IMR-90 (cell line): Measurements from ENCODE around the gene RAB15. TPM values are rescaled to one million over a fixed set of nuclear protein-coding genes. Genes with fewer than 3 reads are reported as not detected.

Experiments used
- ATAC-seq: fragments of 200-7000 bp; cut with Tn5 transposase; 2 replicates; pipeline ENCODE4 v1.9.1; 2020; ENCODE audit warnings: low read depth, mild to moderate bottlenecking, moderate library complexity
- BruUV-seq: library from RNA; stranded (reverse); fragments of 400-500 nt; replicated peaks from 2 replicates; lab custom pipeline; 2021; lab: Mats Ljungman, UMichigan
- CTCF ChIA-PET: fragments of 300-600 bp; formaldehyde crosslinking; extraction: SDS; loops from one replicate; lab custom pipeline; 2021; ENCODE audit warnings: antibody characterized with exemption; lab: Yijun Ruan, JAX
- POLR2A ChIA-PET: fragments of 300-600 bp; sonication (Branson Sonifier 250); formaldehyde crosslinking; loops from one replicate; lab custom pipeline; 2022; ENCODE audit warnings: antibody characterized with exemption; ENCODE audit not compliant: unreplicated experiment; lab: Charles Lee
- DNase-seq: peaks from one replicate; pipeline ENCODE4 v3.0.0; 2013
- H2AFZ ChIP-seq: replicated peaks from 2 replicates; pipeline ENCODE3; 2013; ENCODE audit warnings: low read length, mild to moderate bottlenecking; ENCODE audit not compliant: poor library complexity
- H2AK5ac ChIP-seq: 2 replicates; pipeline ENCODE4 v1.6.1; 2013; ENCODE audit warnings: low read depth, low read length, inconsistent platforms
- H2AK9ac ChIP-seq: replicated peaks from 2 replicates; pipeline ENCODE3; 2013; ENCODE audit warnings: mild to moderate bottlenecking, low read depth, low read length, moderate library complexity; ENCODE audit not compliant: poor library complexity
- H2BK120ac ChIP-seq: 2 replicates; pipeline ENCODE4 v1.6.1; 2013; ENCODE audit warnings: low read depth, low read length, inconsistent platforms
- H2BK15ac ChIP-seq: 3 replicates; pipeline ENCODE4 v1.6.1; 2013; ENCODE audit warnings: low read depth, low read length, inconsistent platforms
- H2BK20ac ChIP-seq: 2 replicates; pipeline ENCODE4 v1.6.1; 2013; ENCODE audit warnings: low read depth, mild to moderate bottlenecking, inconsistent platforms, low read length, moderate library complexity
- H2BK5ac ChIP-seq: 2 replicates; pipeline ENCODE4 v1.6.1; 2013; ENCODE audit warnings: mild to moderate bottlenecking, low read depth, low read length, inconsistent platforms; ENCODE audit not compliant: poor library complexity, severe bottlenecking
- H3K14ac ChIP-seq: replicated peaks from 2 replicates; pipeline ENCODE4 v1.6.1; 2013; ENCODE audit warnings: low read depth, low read length, inconsistent platforms
- H3K18ac ChIP-seq: 2 replicates; pipeline ENCODE4 v1.6.1; 2013; ENCODE audit warnings: low read depth, low read length, control low read depth
- H3K23ac ChIP-seq: 2 replicates; pipeline ENCODE4 v1.6.1; 2013; ENCODE audit warnings: low read depth, low read length, inconsistent platforms
- H3K27ac ChIP-seq: 2 replicates; pipeline ENCODE4 v1.5.1; 2013; ENCODE audit warnings: mild to moderate bottlenecking, control low read depth, low read length; ENCODE audit not compliant: insufficient read depth
- H3K27me3 ChIP-seq: 2 replicates; pipeline ENCODE4 v1.6.1; 2013; ENCODE audit warnings: low read length; ENCODE audit not compliant: control insufficient read depth, insufficient read depth
- H3K36me3 ChIP-seq: 2 replicates; pipeline ENCODE4 v1.6.1; 2013; ENCODE audit warnings: low read length, mixed read lengths; ENCODE audit not compliant: control insufficient read depth, insufficient read depth
- H3K4ac ChIP-seq: 2 replicates; pipeline ENCODE4 v1.6.1; 2013; ENCODE audit warnings: low read depth, low read length, inconsistent platforms
- H3K4me1 ChIP-seq: 2 replicates; pipeline ENCODE4 v1.6.1; 2013; ENCODE audit warnings: low read length, mixed read lengths; ENCODE audit not compliant: control insufficient read depth, insufficient read depth
- H3K4me2 ChIP-seq: 2 replicates; pipeline ENCODE4 v1.6.1; 2013; ENCODE audit warnings: low read depth, mild to moderate bottlenecking, control low read depth, low read length, moderate library complexity
- H3K4me3 ChIP-seq: 2 replicates; pipeline ENCODE4 v1.5.1; 2013; ENCODE audit warnings: low read depth, mild to moderate bottlenecking, control low read depth, low read length, moderate library complexity; ENCODE audit not compliant: insufficient read depth
- H3K56ac ChIP-seq: 2 replicates; pipeline ENCODE4 v1.6.1; 2013; ENCODE audit warnings: low read length, inconsistent platforms; ENCODE audit not compliant: insufficient read depth; ENCODE audit errors: extremely low read depth
- H3K79me1 ChIP-seq, 2 experiments: 2 replicates each; pipeline ENCODE4 v1.6.1; 2013; ENCODE audit warnings: low read length in 2 of 2, inconsistent platforms in 1 of 2, low read depth in 1 of 2
- H3K9ac ChIP-seq: 2 replicates; pipeline ENCODE4 v1.6.1; 2013; ENCODE audit warnings: low read depth, low read length, control low read depth
- H3K9me1 ChIP-seq: 2 replicates; pipeline ENCODE4 v1.6.1; 2013; ENCODE audit warnings: low read length, inconsistent platforms; ENCODE audit not compliant: insufficient read depth
- H3K9me3 ChIP-seq: 2 replicates; pipeline ENCODE4 v1.6.1; 2013; ENCODE audit warnings: low read length; ENCODE audit not compliant: control insufficient read depth, insufficient read depth
- H4K20me1 ChIP-seq: 2 replicates; pipeline ENCODE4 v1.6.1; 2013; ENCODE audit warnings: low read length, inconsistent platforms; ENCODE audit not compliant: insufficient read depth
- H4K5ac ChIP-seq: 2 replicates; pipeline ENCODE4 v1.6.1; 2013; ENCODE audit warnings: mild to moderate bottlenecking, low read depth, low read length, control low read depth
- H4K8ac ChIP-seq, 2 experiments: 2 replicates each; pipeline ENCODE4 v1.6.1; 2013; ENCODE audit warnings: low read depth in 2 of 2, low read length in 2 of 2, control low read depth in 1 of 2, inconsistent platforms in 1 of 2
- H4K91ac ChIP-seq: 2 replicates; pipeline ENCODE4 v1.6.1; 2013; ENCODE audit warnings: low read depth, low read length, inconsistent platforms; ENCODE audit not compliant: insufficient read depth
- CEBPB ChIP-seq: IDR thresholded peaks from 2 replicates; pipeline ENCODE4 v1.6.1; 2012; ENCODE audit warnings: low read depth, low read length, improper control_type of control experiment
- MAFK ChIP-seq: IDR thresholded peaks from 2 replicates; pipeline ENCODE4 v1.6.1; 2012; ENCODE audit warnings: low read depth, low read length, improper control_type of control experiment
- MAZ ChIP-seq: IDR thresholded peaks from 2 replicates; pipeline ENCODE4 v1.6.1; 2012; ENCODE audit warnings: low read depth, mild to moderate bottlenecking, low read length, improper control_type of control experiment, moderate library complexity, borderline replicate concordance
- POLR2A ChIP-seq: IDR thresholded peaks from 2 replicates; pipeline ENCODE4 v1.6.1; 2012; ENCODE audit warnings: mild to moderate bottlenecking, low read depth, low read length
- RAD21 ChIP-seq: IDR thresholded peaks from 2 replicates; pipeline ENCODE4 v1.6.1; 2012; ENCODE audit warnings: low read length, improper control_type of control experiment
- WGBS, 2 experiments: methylation state at CpG; one replicate each; pipeline versions ENCODE4 v1.1.5 to v1.1.7; 2013; ENCODE audit warnings: missing lambda C conversion rate in 2 of 2; ENCODE audit not compliant: insufficient read length in 1 of 2; ENCODE audit errors: extremely low coverage in 2 of 2; 5-methylcytosine and 5-hydroxymethylcytosine counted together
- dilution Hi-C: fragments of 300-500 bp; cut with HindIII; formaldehyde crosslinking; loops from one replicate; pipeline ENCODE4 v1.14.3; 2018; ENCODE audit warnings: low sequenced_read_pairs; ENCODE audit not compliant: unreplicated experiment
- in situ Hi-C: fragments of 300-500 bp; cut with MboI; formaldehyde crosslinking; loops from 3 replicates; pipeline ENCODE4 v1.14.3; 2019; ENCODE audit warnings: low sequenced_read_pairs, inconsistent platforms, mixed read lengths
- intact Hi-C: fragments of 100-400 bp; cut with micrococcal nuclease; formaldehyde crosslinking; loops from 2 replicates; pipeline ENCODE4 v1.10.0; 2022
- polyA plus RNA-seq, 3 experiments: library from polyadenylated mRNA; depleted of rRNA; stranded (reverse); fragments of >200 nt; gene quantifications; 2 replicates each; pipeline ENCODE4 v1.2.3, GENCODE V29; 2012; ENCODE audit warnings: low replicate concordance in 1 of 3
- total RNA-seq: library from RNA; depleted of rRNA; stranded (reverse); fragments of >200 nt; gene quantifications from 2 replicates; pipeline ENCODE4 v1.2.3, GENCODE V29; 2012
- TF ChIP-seq, protein P1 (sequence below): fragments of 150-350 bp; IDR thresholded peaks from 2 replicates; pipeline ENCODE4 v1.6.1; 2016; ENCODE audit warnings: low read depth, mild to moderate bottlenecking, low read length, moderate library complexity, borderline replicate concordance

The RAB15 gene
- total and polyA plus RNA-seq, 2 of the 4 experiments (the other 2 are of a cell fraction): 3.4 to 7.8 TPM

DNA sequence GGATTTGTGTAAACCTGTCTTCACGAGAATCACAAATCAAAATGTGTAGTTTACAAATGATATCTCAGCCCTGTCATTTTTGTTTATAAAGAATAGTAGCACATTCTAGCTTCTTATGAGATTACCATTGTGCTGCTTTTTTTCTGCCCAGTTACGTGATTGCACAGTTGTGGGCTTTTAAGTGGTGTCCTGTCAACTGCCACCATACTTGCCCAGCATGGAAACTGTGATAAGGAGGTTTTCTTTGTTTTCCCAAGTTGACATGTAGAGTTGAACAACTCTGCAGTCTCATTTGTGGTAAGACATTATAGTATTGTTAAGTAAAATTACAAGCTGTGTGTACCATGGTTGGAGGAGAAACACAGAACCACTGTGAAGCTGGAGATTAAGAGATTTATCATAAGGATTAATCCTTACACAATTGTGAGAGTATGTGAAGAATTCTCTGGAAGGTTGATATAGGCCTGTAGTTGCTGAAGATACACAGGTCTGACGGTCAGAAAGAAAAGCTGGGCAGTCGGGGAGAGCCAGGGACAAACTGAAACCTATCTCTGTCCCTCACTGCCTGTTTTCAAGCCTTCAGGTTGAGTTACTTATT is 45.6 kb downstream of the RAB15 start:
- no peak overlapping the region for H4K91ac ChIP-seq
- no peak overlapping the region for H2BK15ac ChIP-seq
- no peak overlapping the region for H3K18ac ChIP-seq
- H3K9me3 ChIP-seq: no peaks in the 10 kb centered on the region
- no peak overlapping the region for H2BK120ac ChIP-seq
- no peak overlapping the region for H2AFZ ChIP-seq
- H3K27me3 ChIP-seq: no peaks in the 10 kb centered on the region
- H4K8ac ChIP-seq: no peak overlapping the region
- no peak overlapping the region for H3K4ac ChIP-seq
- H3K36me3 ChIP-seq: peaks cover 18% of the 10 kb centered on the region
- H3K14ac ChIP-seq: no peak overlapping the region
- TF ChIP-seq CEBPB (no peak), MAFK (no peak), POLR2A (no peak), RAD21 (no peak), MAZ (no peak)
- TF ChIP-seq, protein P1, sequence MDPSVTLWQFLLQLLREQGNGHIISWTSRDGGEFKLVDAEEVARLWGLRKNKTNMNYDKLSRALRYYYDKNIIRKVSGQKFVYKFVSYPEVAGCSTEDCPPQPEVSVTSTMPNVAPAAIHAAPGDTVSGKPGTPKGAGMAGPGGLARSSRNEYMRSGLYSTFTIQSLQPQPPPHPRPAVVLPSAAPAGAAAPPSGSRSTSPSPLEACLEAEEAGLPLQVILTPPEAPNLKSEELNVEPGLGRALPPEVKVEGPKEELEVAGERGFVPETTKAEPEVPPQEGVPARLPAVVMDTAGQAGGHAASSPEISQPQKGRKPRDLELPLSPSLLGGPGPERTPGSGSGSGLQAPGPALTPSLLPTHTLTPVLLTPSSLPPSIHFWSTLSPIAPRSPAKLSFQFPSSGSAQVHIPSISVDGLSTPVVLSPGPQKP: no peak
- no peak overlapping the region for H3K56ac ChIP-seq
- H4K20me1 ChIP-seq: no peaks in the 10 kb centered on the region; the same call in none of the 2 replicates
- no peak overlapping the region for H3K9ac ChIP-seq
- no peak overlapping the region for H3K4me2 ChIP-seq
- DNase-seq: no peak
- in situ Hi-C loops (no loop called here), dilution Hi-C loops (no loop called here), intact Hi-C loops (no loop called here)
- peaks cover 25 to 38% of the 10 kb centered on the region in 2 experiments for H3K79me1 ChIP-seq
- ATAC-seq: no peak
- H2AK9ac ChIP-seq: no peak overlapping the region
- H2BK5ac ChIP-seq: no peak overlapping the region
- no peak overlapping the region for H4K5ac ChIP-seq
- POLR2A ChIA-PET: no interaction called here
- BruUV-seq: no TSS peak
- no peak overlapping the region for H3K23ac ChIP-seq
- no CpG with 5 or more reads among the region's 4 CpGs for WGBS, 2 experiments
- H2AK5ac ChIP-seq: no peak overlapping the region
- no peaks in the 10 kb centered on the region; the same call in 1 of the 2 replicates for H3K9me1 ChIP-seq
- no peak overlapping the region for H2BK20ac ChIP-seq
- CTCF ChIA-PET: no interaction called here
- no peaks in the 10 kb centered on the region; the same call in 1 of the 2 replicates for H3K4me1 ChIP-seq
- no peak overlapping the region for H3K4me3 ChIP-seq
- no peak overlapping the region for H3K27ac ChIP-seq
